B cell (primary cell): ENCODE data around the gene QSOX1. TPM values are rescaled to one million over a fixed set of nuclear protein-coding genes. Genes with fewer than 3 reads are reported as not detected.

ENCODE experiments used
- ATAC-seq: fragments of 200-7000 bp; cut with Tn5 transposase; one replicate; pipeline ENCODE4 v1.10.0; 2021; ENCODE audit warnings: low read depth, mild to moderate bottlenecking, moderate number of reproducible peaks, moderate library complexity
- CTCF ChIA-PET: fragments of 350-600 bp; sonication (Branson Sonifier 250); formaldehyde crosslinking; loops from one replicate; lab custom pipeline; 2021; ENCODE audit warnings: antibody characterized with exemption, inconsistent platforms; lab: Charles Lee
- POLR2A ChIA-PET: fragments of 350-600 bp; sonication (Branson Sonifier 250); formaldehyde crosslinking; loops from one replicate; lab custom pipeline; 2021; ENCODE audit warnings: antibody characterized with exemption; lab: Charles Lee
- DNase-seq: peaks from one replicate; pipeline ENCODE4 v3.0.0; 2013
- H2AFZ ChIP-seq: 2 replicates; pipeline ENCODE4 v1.6.1; 2012; ENCODE audit warnings: mild to moderate bottlenecking, low read depth, low read length; ENCODE audit not compliant: insufficient read depth, poor library complexity, severe bottlenecking
- H3K27ac ChIP-seq, 2 donors: 1 replicate in 1 of 2; 2 replicates in 1 of 2; pipeline ENCODE4 v1.5.1; 2012 to 2013; ENCODE audit warnings: low read length in 2 of 2, mild to moderate bottlenecking in 2 of 2, moderate library complexity in 1 of 2
- H3K27me3 ChIP-seq, 4 experiments: fragments of 200-600 bp in 1 of 4; sonication (generic) in 1 of 4; replicated peaks in 1 of 4; 1 replicate in 2 of 4; 2 replicates in 2 of 4; pipeline versions ENCODE4 v1.6.1 to v1.7.0; 2013 to 2016; ENCODE audit warnings: low read length in 3 of 4, mild to moderate bottlenecking in 2 of 4, mixed read lengths in 1 of 4, moderate library complexity in 1 of 4; ENCODE audit not compliant: insufficient read depth in 4 of 4, control insufficient read depth in 3 of 4; ENCODE audit errors: control extremely low read depth in 1 of 4
- H3K36me3 ChIP-seq, 2 experiments: replicated peaks in 1 of 2; 1 replicate in 1 of 2; 2 replicates in 1 of 2; pipeline versions ENCODE4 v1.6.1 to v1.7.1; 2013; ENCODE audit warnings: low read length in 1 of 2; ENCODE audit not compliant: insufficient read depth in 2 of 2, control insufficient read depth in 1 of 2; ENCODE audit errors: control extremely low read depth in 1 of 2, extremely low read depth in 1 of 2
- H3K4me1 ChIP-seq, 2 donors: fragments of 200-600 bp in 1 of 2; sonication (generic) in 1 of 2; 1 replicate in 1 of 2; 2 replicates in 1 of 2; pipeline versions ENCODE4 v1.5.1 to v1.6.1; 2013 to 2017; ENCODE audit warnings: low read length in 2 of 2; ENCODE audit not compliant: control insufficient read depth in 2 of 2, insufficient read depth in 2 of 2
- H3K4me2 ChIP-seq: replicated peaks from 2 replicates; pipeline ENCODE3; 2012; ENCODE audit warnings: mild to moderate bottlenecking, low read depth, low read length; ENCODE audit not compliant: poor library complexity, severe bottlenecking
- H3K4me3 ChIP-seq, 5 experiments: fragments of 200-600 bp in 1 of 5; sonication (generic) in 1 of 5; 1 replicate in 3 of 5; 2 replicates in 2 of 5; pipeline versions ENCODE4 v1.5.1 to v1.7.0; 2011 to 2016; ENCODE audit warnings: low read length in 4 of 5, mild to moderate bottlenecking in 4 of 5, low read depth in 2 of 5, control low read depth in 1 of 5, moderate library complexity in 1 of 5; ENCODE audit not compliant: insufficient read depth in 1 of 5; ENCODE audit errors: control extremely low read depth in 1 of 5, extremely low read depth in 1 of 5
- H3K79me2 ChIP-seq: fragments of 200-600 bp; sonication (generic); one replicate; pipeline ENCODE4 v1.6.0; 2016; ENCODE audit warnings: low read length; ENCODE audit not compliant: control insufficient read depth, insufficient read depth
- H3K9ac ChIP-seq: fragments of 200-600 bp; sonication (generic); 2 replicates; pipeline ENCODE4 v1.6.1; 2017; ENCODE audit warnings: mild to moderate bottlenecking, low read length, moderate library complexity
- H3K9me3 ChIP-seq, 3 donors: one replicate each; pipeline versions ENCODE4 v1.6.1 to v1.7.1; 2013; ENCODE audit warnings: low read length in 2 of 3; ENCODE audit not compliant: control insufficient read depth in 2 of 3, insufficient read depth in 1 of 3; ENCODE audit errors: control extremely low read depth in 1 of 3
- H4K20me1 ChIP-seq: 2 replicates; pipeline ENCODE4 v1.6.0; 2012; ENCODE audit warnings: mild to moderate bottlenecking, low read length; ENCODE audit not compliant: insufficient read depth, control insufficient read depth, poor library complexity, severe bottlenecking
- H3K27ac Mint-ChIP-seq: one replicate; pipeline ENCODE4 v1.8.0; 2021; ENCODE audit warnings: mixed read lengths
- H3K27me3 Mint-ChIP-seq: one replicate; pipeline ENCODE4 v1.8.0; 2021; ENCODE audit warnings: mixed read lengths
- H3K4me1 Mint-ChIP-seq: one replicate; pipeline ENCODE4 v1.8.0; 2021; ENCODE audit warnings: mixed read lengths
- H3K4me3 Mint-ChIP-seq: one replicate; pipeline ENCODE4 v1.8.0; 2021; ENCODE audit warnings: mixed read lengths
- H3K9me3 Mint-ChIP-seq: one replicate; pipeline ENCODE4 v1.8.0; 2022; ENCODE audit warnings: mixed read lengths; ENCODE audit not compliant: insufficient read depth
- CTCF ChIP-seq: fragments of 200-600 bp; IDR thresholded peaks from one replicate; pipeline ENCODE4 v1.8.0; 2022; ENCODE audit warnings: antibody characterized with exemption, mild to moderate bottlenecking
- EZH2 ChIP-seq: IDR thresholded peaks from 2 replicates; pipeline ENCODE4 v1.6.1; 2012; ENCODE audit warnings: borderline replicate concordance, low read depth, mild to moderate bottlenecking, moderate library complexity, low read length; ENCODE audit not compliant: insufficient read depth, poor library complexity, severe bottlenecking
- WGBS: methylation state at CpG from one replicate; pipeline ENCODE4 v1.1.5; 2013; ENCODE audit warnings: missing lambda C conversion rate; ENCODE audit not compliant: insufficient coverage; 5-methylcytosine and 5-hydroxymethylcytosine counted together
- intact Hi-C: fragments of 100-400 bp; cut with micrococcal nuclease; formaldehyde crosslinking; loops from one replicate; pipeline ENCODE4 v1.10.0; 2022
- polyA plus RNA-seq: library from polyadenylated mRNA; depleted of rRNA; stranded (reverse); fragments of >200 nt; gene quantifications from 2 replicates; pipeline ENCODE4 v1.2.3, GENCODE V29; 2012
- total RNA-seq, 2 donors: library from RNA; stranded (reverse); fragments of 120-200 nt in 1 of 2; gene quantifications; 1 replicate in 1 of 2; 2 replicates in 1 of 2; pipeline versions ENCODE4 v1.2.3 to v1.2.4, GENCODE V29; 2013 to 2022

Gene QSOX1
- total and polyA plus RNA-seq, 2 donors (not counting 1 experiment from before 2014, with no cell fraction given), result 11.4 to 20.6 TPM

DNA sequence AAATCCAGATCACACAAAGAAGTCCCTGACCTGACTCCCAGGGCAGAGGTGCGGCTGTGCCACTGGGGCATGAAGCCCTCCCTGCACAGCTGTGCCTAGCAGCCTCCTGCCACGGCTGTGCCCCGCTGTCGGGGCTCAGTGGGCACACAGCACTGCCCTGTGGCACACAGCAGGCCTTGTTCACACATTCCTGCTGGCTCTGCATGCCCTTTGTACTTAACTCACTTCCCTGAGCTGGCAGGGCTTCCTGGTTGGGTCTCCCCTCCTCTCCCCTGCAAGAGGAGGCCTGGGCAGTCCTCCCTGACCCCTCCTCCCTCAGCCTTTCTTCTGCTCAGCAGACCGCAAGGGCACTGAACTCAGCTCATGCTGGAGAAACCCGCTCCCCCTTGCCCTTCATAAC is 90.2 kb downstream of the QSOX1 start:
- TF ChIP-seq EZH2 (no peak), CTCF (no peak)
- no peak for DNase-seq
- no peak overlapping the region for H3K27ac Mint-ChIP-seq
- ChIA-PET POLR2A (no interaction called here), CTCF (no interaction called here)
- ATAC-seq, result no peak
- Histone ChIP-seq H3K79me2 (no peaks in the 10 kb centered on the region), H3K27me3 (peaks cover 0 to 37% (median 18%) of the 10 kb centered on the region in 4 experiments), H2AFZ (no peak overlapping the region), H3K9me3 (no peaks in the 10 kb centered on the region), H4K20me1 (no peaks in the 10 kb centered on the region), H3K9ac (no peak overlapping the region), H3K27ac (no peak overlapping the region), H3K4me1 (no peaks in the 10 kb centered on the region), H3K36me3 (no peaks in the 10 kb centered on the region), H3K4me3 (no peak overlapping the region), H3K4me2 (no peak overlapping the region)
- H3K4me1 Mint-ChIP-seq, result no peaks in the 10 kb centered on the region
- intact Hi-C loops, result no loop called here
- no peaks in the 10 kb centered on the region for H3K9me3 Mint-ChIP-seq
- H3K27me3 Mint-ChIP-seq, result peaks cover 50% of the 10 kb centered on the region
- no peak overlapping the region for H3K4me3 Mint-ChIP-seq
- WGBS, result 82% methylated on average over 6 of the region's 6 CpGs

DNA sequence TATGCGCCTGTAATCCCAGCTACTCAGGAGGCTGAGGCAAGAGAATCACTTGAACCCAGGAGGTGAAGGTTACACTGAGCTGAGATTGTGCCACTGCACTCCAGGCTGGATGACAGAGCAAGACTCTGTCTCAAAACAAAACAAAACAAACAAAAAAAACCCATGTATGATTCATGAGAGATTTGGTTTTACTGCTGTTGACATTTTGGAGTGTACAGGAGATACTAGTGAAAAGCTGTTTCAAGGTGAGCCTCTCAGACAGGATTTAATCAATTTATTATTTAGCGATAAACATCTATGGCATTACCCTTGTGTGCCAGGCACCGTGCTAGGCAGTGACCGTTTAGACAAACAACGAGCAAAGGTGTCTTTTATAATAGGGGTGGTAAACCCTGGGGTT is 91.9 kb downstream of the QSOX1 start:
- Mint-ChIP-seq H3K4me3 (no peak overlapping the region), H3K9me3 (no peaks in the 10 kb centered on the region), H3K27me3 (peaks cover 44% of the 10 kb centered on the region), H3K27ac (no peak overlapping the region), H3K4me1 (no peaks in the 10 kb centered on the region)
- Histone ChIP-seq H3K9ac (no peak overlapping the region), H3K27ac (no peak overlapping the region), H2AFZ (no peak overlapping the region), H3K9me3 (no peaks in the 10 kb centered on the region), H3K79me2 (no peaks in the 10 kb centered on the region), H3K27me3 (peaks cover 0 to 22% (median 7%) of the 10 kb centered on the region in 4 experiments), H3K4me1 (no peaks in the 10 kb centered on the region), H3K36me3 (no peaks in the 10 kb centered on the region), H3K4me2 (no peak overlapping the region), H3K4me3 (no peak overlapping the region), H4K20me1 (no peaks in the 10 kb centered on the region)
- ATAC-seq, result no peak
- POLR2A ChIA-PET, result no interaction called here
- intact Hi-C loops, result no loop called here
- CTCF ChIA-PET, result no interaction called here
- DNase-seq, result no peak
- TF ChIP-seq EZH2 (no peak), CTCF (no peak)
- 97% methylated on average over 5 of the region's 5 CpGs for WGBS
